ENCODE data around the gene LSAMP. TPM values are rescaled to one million over a fixed set of nuclear protein-coding genes. Genes with fewer than 3 reads are reported as not detected.

LSAMP gene
- total RNA-seq, 6 donors from 2014 or later, result 7.1 to 28.1 (median 13.4) TPM

GRCh38 chr3:116384717-116385116 lies 60.6 kb downstream of the LSAMP start:
- WGBS, 2 donors, result 64 to 68% methylated on average over 2 of the region's 2 CpGs
- no peaks in the 10 kb centered on the region for H3K4me1 ChIP-seq
- H3K27me3 ChIP-seq, result no peaks in the 10 kb centered on the region
- H3K27ac ChIP-seq, result no peak overlapping the region
- no peaks in the 10 kb centered on the region for H3K9me3 ChIP-seq
- H3K4me3 ChIP-seq, result no peak overlapping the region
- TF ChIP-seq EP300 (IDR thresholded peaks at IDR 0.05), result no peak
- TF ChIP-seq CTCF (IDR thresholded peaks at IDR 0.05), result no peak
- TF ChIP-seq POLR2AphosphoS5 (IDR thresholded peaks at IDR 0.05), result no peak
- TF ChIP-seq POLR2A (IDR thresholded peaks at IDR 0.05), result no peak
- no peaks in the 10 kb centered on the region for H3K36me3 ChIP-seq
- ATAC-seq (ENCODE audit: low FRiP score in 2 of 2) (no peak), DNase-seq (no peak)

- Histone ChIP-seq H3K9me3 (no peaks in the 10 kb centered on the region), H3K4me3 (no peak overlapping the region), H3K27ac (no peak overlapping the region), H3K4me1 (no peaks in the 10 kb centered on the region), H3K27me3 (no peaks in the 10 kb centered on the region), H3K36me3 (no peaks in the 10 kb centered on the region)
- TF ChIP-seq EP300 (IDR thresholded peaks at IDR 0.05) (no peak), CTCF (IDR thresholded peaks at IDR 0.05) (no peak), POLR2A (IDR thresholded peaks at IDR 0.05) (no peak), POLR2AphosphoS5 (IDR thresholded peaks at IDR 0.05) (no peak)
- ATAC-seq (ENCODE audit: low FRiP score in 2 of 2) (no peak), DNase-seq (no peak)
- WGBS, 2 donors, result 74 to 88% methylated on average over 1 of the region's 1 CpG
Observed at GRCh38 chr3:116378077-116378476, 67.2 kb downstream of the LSAMP start.

- ATAC-seq (ENCODE audit: low FRiP score in 2 of 2), result no peak
- no peak overlapping the region for H3K4me3 ChIP-seq
Observed at GRCh38 chr3:116374901-116375300, 70.4 kb downstream of the LSAMP start.

GRCh38 chr3:116367761-116368395 lies 77.4 kb downstream of the LSAMP start:
- no peak for TF ChIP-seq EP300 (IDR thresholded peaks at IDR 0.05)
- H3K4me1 ChIP-seq, result no peaks in the 10 kb centered on the region
- H3K36me3 ChIP-seq, result no peaks in the 10 kb centered on the region
- DNase-seq, result no peak
- no peak overlapping the region for H3K4me3 ChIP-seq
- H3K27ac ChIP-seq, result no peak overlapping the region
- no peak for ATAC-seq (ENCODE audit: low FRiP score in 2 of 2)
- WGBS, 2 donors, result 78 to 79% methylated on average over 9 of the region's 9 CpGs
- H3K9me3 ChIP-seq, result no peaks in the 10 kb centered on the region
- no peaks in the 10 kb centered on the region for H3K27me3 ChIP-seq

More at GRCh38 chr3:116374901-116375300, 70.4 kb downstream of the LSAMP start:
- TF ChIP-seq CTCF (IDR thresholded peaks at IDR 0.05), result no peak
- no peak for TF ChIP-seq POLR2A (IDR thresholded peaks at IDR 0.05)
- no peak for TF ChIP-seq EP300 (IDR thresholded peaks at IDR 0.05)
- TF ChIP-seq POLR2AphosphoS5 (IDR thresholded peaks at IDR 0.05), result no peak
- Histone ChIP-seq H3K36me3 (no peaks in the 10 kb centered on the region), H3K4me1 (no peaks in the 10 kb centered on the region), H3K27ac (no peak overlapping the region), H3K27me3 (no peaks in the 10 kb centered on the region), H3K9me3 (no peaks in the 10 kb centered on the region)
- 66 to 67% methylated on average over 2 of the region's 2 CpGs for WGBS, 2 donors
- DNase-seq, result no peak

- Histone ChIP-seq H3K4me3 (no peak overlapping the region), H3K36me3 (no peaks in the 10 kb centered on the region), H3K27ac (no peak overlapping the region), H3K27me3 (no peaks in the 10 kb centered on the region), H3K9me3 (no peaks in the 10 kb centered on the region), H3K4me1 (no peaks in the 10 kb centered on the region)
- DNase-seq (no peak), ATAC-seq (ENCODE audit: low FRiP score in 2 of 2) (no peak)
- no peak for TF ChIP-seq CTCF (IDR thresholded peaks at IDR 0.05)
- WGBS, 2 donors, result 96 to 100% methylated on average over 2 of the region's 2 CpGs
Observed at GRCh38 chr3:116356056-116356455, 89.2 kb downstream of the LSAMP start.
